Activated CD4-positive, alpha-beta T cell treated with anti-CD3 and anti-CD28 coated beads, Interleukin-2, amount 50 U/mL, for 16 hours (primary cell): ENCODE results near the gene SLC13A5.
"Not testable (repeated sequence)": the region's sequence is repeated elsewhere in the genome, so short reads cannot be mapped to it uniquely, and the experiment has no call there.

Source experiments
- DNase-seq: peaks from one replicate; pipeline ENCODE4 v3.0.0-alpha.2; 2020

Gene SLC13A5

DNA sequence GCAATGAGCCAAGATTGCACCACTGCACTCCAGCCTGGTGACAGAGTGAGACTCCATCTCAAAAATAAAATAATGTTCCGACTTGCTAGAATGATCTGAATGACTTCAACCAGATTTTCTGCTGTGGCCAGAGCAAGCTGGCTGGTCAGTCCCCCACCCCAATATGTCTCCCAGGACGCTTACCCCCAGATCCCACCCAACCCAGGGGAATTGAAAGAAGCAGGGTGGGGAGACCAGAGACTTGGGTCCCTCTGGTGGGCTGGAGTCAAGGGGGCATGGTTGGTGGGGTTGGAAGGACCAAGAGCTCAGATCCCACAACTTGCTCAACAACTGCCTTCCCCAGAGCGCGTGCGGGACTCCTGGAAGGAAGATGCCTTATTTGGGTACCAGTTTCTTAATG, 54.8 kb downstream of the SLC13A5 start:
- DNase-seq, result not testable (repeated sequence)

DNA sequence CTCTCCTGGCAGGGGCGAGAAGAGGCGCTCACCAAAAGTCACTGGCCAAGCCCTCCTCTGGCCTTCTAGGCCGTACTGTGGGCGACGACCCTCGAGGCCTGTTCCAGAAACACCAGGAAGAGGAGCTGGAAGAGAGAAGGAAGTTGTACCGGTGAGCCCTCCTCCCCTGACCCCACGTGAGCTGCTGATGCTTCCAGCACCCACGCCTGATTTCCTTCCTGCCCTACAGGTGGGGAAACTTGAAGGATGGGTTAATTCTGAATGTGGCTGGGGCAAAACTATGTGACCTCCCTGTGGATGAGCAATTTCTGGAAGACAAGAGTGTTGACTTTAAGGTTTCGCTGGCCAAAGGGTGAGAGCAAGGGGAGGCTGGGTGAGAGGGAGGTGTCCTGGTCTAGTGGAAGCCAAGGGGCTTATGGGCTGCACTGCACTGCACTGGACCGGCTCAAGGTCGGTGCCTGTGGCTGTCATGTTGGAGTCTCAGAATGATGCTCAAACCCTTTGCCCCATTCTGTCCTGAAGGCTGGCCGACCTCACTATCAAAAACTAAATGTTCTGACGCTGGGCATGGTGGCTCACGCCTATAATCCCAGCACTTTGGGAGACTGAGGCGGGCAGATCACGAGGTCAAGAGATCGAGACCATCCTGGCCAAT, 55.4 kb downstream of the SLC13A5 start:
- DNase-seq, result no peak

DNA sequence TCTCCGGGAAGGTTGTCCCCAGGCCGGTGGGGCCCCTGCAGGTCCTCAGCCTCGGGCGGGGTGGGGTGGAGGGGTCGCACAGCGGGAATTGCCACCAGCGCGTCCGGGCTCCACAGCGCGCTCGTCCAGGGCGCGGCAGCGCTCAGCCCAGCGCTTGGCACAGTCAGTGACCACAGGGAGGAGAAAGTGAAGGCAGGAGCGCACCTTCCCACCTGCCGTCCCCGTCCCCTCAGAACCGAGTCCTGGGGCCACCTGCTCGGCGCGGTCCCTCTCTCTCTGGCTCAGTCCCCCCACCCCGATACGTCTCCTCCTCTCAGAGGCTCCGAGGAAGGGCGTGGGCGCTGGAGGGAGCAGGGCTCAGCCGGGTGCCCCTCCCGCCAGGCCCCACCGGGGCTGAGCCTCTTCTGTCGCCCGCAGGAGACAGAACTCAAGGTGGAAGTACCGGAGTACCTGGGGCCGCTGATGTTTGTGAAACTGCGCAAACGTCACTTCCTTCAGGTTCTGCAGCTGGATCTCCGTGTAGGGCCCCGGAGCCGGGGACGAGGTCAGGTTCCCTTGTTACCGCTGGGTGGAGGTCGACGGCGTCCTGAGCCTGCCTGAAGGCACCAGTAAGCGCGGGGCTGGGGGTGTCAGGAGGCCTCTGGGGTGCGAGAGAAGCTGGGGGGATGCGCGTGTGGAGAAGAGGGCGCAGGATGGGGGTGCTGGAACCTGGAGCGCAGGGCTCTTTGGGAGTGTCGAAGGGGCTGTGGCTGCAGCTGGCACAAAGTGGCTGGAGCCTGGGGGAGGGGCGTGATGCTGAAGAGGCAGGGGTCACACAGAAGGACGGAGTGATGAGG, 56.2 kb downstream of the SLC13A5 start:
- peak; percentile 55 for DNase-seq

DNA sequence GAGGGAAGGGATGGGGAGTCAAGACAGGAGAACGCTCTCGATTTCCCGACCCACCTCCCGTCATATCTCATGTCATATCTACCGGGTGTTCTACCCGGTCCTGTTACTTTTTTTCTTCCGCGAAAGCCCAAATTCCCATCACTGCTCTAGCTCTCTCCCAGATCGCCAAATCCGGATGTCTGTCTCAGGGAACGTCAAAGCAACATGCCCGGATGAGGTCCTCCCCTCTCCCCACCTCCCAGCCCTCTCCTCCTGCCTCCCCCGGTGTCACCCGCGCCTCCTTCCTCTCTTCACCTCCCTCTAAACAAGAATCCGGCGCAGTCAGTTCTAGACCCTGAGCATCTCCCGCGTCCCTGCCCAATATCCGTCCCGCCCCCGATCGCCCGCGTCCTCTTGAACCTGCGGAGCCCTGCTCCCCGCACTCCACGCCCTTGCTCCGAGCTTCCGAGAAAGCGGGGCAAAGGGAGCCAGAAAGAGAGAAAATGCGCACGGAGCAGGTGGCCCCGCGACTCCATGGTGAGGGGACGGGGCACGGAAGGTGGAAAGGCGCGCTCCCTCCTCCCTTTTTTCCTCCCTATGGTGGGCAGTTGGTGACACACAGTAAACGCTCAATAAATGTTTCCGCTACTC, 57.3 kb downstream of the SLC13A5 start:
- DNase-seq, result not testable (repeated sequence)

DNA sequence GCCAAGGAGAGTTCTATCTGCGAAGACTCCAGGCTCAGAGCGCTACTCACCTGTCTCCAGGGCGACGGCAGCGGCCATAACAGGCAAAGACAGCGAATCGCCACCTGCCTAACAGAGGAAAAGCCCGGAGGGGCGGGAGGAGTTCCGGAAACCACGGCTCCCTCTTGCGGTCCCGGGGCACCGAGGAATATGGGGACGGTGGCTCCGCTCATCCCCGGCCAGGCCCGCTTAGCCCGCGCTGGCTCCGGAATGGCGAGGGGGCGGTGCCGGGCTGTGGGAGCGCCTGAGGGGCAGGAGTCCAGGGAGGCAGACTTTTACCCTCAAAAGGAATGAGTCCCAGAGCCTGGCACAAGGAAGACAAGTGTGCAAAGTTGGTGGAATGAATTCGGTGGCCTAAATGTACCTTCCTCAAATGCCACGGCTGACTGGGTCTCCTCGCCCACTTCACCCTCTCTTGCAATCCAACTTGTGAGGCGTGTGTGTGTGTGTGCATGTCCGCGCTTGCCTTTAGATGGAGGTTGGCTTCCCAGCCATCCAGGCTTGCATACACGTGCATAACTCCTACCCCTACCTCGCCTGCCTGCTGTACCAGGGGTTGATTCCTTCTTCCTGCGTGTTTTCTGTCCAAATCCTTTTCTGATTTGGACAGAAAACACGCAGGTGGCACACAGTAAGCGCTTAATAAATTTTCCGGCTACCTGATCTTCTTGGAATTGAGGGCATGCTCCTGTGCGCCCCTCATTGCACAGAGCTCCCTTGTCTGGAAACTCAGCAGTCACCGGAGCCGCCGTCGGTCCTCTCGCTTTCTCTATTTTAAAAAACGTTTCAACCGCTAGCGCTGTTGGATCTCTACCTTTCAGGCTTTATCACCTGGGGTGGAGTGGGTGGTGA, 58.1 kb downstream of the SLC13A5 start:
- DNase-seq, result no peak

DNA sequence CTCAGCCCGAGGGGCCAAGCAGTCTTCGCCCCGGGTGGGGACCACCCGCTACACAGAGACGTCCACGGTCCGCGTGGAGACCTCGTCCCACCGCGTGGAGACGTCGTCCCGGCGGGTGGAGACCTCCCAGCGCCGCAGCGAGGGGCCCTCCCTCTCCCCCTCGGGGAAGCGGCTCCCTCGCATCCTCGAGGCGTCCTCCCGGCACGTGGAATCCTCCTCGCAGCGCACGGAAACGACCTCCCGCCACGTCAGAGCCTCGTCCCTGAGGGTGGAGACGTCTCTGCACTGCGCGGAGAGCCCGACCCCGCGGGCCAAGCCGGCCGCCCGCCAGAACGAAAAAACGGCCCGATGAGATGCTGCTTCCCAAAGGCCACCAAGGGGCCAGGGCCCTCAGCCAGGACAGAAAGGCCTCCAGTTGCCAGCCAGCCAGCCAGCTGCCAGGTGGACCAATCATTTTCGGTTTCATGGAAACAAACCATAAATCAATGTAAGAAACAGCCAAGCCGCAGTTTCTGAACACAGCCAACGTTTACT, 61.2 kb downstream of the SLC13A5 start:
- DNase-seq, result no peak

DNA sequence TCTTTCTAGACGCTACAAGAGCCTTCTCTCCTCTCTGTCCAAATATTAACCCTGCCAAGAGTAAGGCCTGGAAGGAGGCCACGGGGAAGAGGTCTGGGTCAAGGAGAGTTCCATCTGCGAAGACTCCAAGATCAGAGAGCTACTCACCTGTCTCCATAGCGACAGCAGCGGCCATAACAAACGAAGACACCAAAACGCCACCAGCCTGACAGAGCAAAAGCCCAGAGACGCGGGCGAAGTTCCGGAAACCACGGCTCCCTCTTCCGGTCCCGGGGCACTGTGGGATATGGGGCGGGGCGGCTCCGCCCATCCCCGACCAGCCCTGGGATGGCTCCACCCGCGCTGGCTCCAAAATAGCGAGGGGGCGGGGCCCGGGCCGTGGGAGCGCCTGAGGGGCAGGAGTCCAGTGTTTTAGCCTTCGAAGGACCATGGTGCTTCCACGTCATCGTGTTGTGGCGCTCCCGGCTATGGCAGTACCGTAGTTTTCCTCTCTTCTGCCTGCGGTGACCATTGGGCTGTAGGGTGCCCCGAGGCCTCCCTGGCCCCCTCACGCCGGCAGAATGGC, 61.7 kb downstream of the SLC13A5 start, which contains the start of the genes C17orf100 and MED31:
Gene C17orf100 (plus strand): TSS at position 409 of the 565 bp plus-strand sequence. CDS start 152 bp downstream, at position 561.
Gene MED31 (minus strand): TSS at position 252 of the 565 bp plus-strand sequence. CDS start 77 bp downstream, at position 175.
- DNase-seq, result peak; percentile 97

DNA sequence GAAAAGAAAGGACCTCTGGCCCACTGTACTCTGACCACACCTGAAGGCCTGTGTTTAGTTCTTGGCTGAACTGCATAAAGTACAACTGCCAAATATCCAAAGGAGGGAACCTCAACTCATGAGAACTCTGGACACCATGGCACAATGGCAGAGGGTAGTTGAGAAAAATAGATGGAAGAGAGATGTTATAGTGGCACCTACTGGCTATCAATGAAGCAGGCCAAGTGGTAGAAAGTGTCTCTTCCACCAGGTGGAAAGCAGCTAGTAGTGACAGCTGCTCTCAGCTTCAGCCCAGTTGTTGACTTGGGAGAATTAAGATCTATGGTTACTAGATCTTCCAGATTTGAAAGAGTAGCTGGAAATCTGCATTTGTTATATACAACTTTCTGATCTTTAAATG, 65.0 kb downstream of the SLC13A5 start:
- peak; percentile 41 for DNase-seq

DNA sequence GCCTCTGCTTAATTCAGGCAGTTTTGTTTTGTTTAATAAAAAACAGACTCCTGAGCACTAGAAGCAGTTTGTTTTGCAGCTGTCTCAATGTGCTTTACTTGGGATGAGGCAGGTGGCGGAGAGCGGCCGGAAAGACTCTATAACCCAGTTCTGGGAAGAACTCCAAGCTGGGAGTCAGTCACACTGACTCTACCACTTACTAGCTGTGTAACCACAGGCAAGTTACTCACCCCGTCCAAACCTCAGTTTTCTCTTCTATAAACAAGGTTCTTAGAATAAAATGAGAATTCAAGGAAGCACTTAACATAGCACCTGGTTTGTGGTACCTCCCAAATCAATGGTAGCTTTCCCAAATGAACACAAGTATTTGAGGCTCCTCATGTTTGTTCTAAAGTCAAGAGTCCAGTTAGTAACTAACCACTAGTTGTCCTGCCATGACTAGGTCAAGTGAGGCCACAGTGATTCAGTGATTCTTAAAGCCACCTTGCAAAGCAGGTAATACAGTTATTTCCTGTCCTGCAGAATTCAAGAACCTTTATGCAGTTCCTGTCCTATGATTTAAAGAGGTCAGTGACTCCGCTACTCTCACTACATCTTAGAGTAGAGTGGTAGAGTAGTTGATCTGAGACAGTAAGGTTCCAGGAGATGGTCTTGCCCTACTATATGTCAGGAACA, 69.6 kb downstream of the SLC13A5 start:
- peak; percentile 69 for DNase-seq

DNA sequence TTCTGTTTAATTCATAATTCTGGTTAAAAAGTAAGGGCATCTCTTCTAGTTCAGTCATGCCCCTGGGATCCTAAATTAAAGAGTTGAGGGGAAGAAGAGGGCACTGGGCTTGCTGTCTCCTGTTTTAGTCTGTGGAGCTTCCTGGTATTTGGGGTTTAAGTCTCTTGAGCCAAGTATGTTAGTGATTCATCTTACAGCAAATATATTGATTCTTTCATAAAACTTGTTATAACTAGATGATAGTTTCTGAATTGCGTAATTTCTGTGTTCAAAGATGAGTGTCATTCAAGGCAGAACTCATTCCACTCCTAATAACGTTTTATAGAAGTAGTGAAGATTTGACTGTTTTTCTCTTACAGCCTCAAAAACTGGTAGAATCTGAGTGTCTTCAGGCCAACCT, 70.6 kb downstream of the SLC13A5 start:
- peak; percentile 77 for DNase-seq

DNA sequence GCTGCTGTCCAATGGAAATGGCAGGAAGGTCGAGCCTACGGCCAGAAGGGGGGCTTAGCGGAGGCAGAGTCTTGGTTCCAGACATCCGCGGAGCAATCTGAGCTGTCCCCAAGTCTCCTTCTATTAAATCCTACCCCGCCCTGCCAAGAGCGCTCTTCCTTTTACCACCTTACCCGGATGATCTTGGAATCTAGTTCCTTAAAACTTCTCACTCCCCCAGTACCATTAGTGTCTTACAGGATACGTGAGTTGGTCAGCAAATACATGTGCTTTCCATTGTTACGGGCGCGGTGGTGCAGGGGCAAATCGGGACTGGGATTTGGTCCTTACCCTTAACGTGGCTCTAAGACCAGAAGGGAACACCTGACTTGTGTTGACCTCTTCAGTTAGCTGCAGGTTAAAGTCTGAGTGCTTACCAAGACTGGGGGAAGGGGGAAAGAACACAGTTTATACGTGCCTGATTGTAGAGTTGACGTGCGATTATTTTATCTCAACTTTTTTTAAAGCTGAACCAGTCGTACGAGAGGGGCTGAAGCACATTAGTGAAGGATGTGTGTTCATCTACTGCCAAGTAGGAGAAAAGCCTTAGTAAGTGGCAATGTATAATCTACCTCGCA, 71.8 kb downstream of the SLC13A5 start:
- DNase-seq, result peak; percentile 32

DNA sequence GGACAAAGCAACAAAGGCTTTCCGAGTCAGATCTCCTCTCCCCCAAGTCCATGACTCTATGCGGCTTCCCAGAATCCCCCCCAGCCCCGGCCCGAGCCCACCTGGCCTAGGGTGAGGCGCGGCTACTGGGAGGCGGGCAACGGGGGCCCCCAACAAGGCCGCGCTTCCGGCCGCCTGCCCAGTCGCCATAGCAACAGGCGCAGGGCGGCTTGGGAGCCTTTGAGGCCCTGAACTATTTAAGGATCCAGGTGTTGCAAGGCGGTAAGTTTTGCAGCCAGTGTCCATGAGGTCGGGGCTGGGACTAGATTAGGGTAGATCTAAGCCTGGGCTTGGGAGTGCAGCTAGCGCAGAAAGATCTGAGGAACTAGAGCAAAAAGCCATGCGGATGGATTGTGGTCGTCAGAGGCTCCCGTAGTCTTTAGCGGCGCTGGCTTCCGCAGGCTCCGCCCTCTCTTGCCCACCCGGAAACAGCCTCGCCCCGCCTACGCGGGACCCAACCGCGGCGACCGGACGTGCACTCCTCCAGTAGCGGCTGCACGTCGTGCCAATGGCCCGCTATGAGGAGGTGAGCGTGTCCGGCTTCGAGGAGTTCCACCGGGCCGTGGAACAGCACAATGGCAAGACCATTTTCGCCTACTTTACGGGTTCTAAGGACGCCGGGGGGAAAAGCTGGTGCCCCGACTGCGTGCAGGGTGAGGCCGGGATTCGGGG, 72.5 kb downstream of the SLC13A5 start, which contains the start of the genes KIAA0753 and TXNDC17:
Gene KIAA0753 (minus strand): TSS at position 176 of the 711 bp plus-strand sequence. CDS start 5,608 bp downstream, outside the sequence.
Gene TXNDC17 (plus strand): TSS at position 525 of the 711 bp plus-strand sequence. CDS start 23 bp downstream, at position 548.
- DNase-seq, result peak; percentile 97

DNA sequence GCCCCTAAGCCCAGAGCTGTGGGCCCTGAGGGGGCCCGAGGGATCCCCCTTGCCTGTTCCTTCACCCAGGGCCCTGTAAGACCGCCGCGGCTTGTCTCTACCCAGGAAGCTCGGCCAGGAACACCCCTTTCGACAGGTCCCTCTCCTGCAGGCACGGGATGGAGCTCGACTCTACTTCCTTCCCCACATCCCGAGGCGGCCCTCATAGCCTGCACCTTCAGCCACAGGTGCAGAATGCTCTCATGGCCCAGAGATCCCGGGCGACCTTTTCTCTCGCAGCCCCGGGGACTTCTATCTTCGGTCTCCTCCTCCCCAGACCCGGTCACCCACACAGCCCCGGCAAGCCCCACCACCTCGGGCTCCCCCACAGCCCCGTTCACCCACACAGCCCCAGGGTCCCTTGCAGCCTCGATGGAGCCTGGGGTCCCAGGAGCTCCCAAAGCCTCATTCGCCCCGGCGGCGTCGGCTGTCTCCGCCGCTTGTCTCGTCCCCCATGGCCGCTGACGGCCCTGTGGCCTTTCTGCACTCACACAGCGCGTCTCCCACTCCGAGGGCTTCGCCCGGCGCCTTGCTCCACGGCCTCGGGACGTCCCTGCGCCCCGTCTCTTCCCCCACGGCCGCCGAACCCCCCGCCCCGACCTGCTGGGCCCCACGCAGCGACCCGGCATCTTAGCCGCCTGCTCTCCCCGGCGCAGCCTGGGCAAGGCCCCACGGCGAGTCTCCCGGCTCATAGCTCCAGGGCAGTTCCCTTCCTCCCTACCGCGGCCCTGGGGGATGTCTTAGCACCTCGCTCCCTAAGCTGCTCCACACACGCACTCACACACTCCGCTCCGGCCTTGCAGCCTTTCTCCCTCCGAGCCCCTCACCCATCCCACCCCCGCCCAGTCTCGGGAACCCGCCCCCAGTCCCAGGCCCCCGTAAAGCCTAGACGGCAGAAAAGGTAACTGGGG, 73.3 kb downstream of the SLC13A5 start:
- no peak for DNase-seq

DNA sequence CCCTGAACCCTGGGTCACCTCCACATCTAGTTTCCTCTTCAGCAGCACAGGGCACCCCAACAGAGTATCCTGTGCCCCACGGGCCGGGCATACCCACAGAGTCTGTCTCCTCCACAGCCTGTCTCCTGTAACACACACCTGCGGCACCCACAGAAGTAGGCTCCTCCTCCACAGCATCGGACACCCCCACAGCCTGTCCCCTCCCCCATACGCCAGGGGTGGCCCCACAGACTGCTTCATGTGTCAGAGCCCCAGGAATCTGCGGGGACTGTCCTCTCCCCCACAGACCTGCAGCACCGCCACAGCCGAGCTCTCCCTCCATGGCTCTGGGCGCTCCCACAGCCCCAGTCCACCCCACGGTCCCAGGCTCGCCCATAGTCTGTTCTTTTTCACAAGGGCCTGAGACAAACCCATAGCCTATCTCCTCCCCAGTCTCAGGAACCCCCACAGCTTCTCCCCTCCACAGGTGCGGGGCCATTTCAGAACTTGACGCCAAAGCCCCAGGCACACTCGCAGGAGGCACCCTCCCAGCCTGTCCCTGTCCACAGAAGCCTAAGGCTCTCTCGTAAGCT, 74.1 kb downstream of the SLC13A5 start:
- no peak for DNase-seq

DNA sequence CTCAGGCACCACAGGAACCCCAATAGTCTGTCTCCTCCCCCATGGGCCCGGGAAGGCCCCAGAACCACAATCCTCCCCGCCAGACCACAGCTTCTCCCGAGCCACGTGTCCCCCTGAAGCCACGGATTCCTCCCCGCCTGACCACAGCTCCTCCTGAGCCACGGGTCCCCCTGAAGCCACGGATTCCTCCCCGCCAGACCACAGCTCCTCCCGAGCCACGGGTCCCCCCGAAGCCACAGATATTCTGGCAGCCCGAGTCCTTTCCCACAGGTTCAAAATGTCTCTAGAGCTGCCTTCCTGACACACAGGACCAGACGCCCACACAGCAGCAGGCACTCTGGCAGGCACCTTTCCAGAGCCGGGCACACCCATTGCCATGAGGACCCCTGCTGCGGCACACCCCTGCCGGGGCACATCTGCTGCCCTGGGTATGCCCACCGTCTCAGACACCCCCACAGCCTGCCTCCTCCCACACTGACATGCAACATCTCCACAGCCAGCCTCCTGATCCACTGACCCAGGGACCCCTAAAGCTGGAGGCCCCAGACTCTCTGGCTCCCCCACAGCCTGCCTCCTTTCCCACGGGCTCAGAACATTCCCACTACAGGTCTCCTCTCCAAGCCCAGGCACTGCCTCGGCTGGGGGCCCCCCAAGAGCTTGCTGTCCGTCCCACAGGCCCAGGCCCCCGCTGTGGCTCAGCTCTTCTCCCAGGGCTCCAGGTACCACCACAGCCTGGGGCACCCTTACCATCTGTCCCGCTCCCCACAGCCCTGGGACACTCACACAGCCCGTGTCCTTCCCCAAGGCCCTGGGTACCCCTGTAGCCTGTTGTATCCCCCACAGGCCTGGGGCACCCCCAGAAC, 74.9 kb downstream of the SLC13A5 start:
- DNase-seq, result no peak

DNA sequence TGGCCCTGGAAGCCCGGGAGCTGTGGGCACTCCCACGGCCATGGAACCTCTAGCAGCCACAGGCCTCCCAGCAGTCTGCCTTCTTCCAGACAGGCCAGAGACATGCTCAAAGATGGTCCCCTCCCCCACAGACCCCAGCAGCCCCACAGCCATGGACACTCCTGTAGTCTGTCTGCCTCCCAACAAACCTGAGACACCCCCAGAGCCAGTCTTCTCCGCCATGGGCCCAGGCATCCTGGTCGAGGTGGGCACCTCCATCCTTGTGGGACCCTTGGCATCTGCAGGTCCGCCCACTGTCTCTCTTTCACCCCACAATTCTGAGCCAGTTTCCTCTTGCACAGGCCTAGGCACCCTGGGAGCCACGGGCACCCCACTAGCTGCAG, 75.7 kb downstream of the SLC13A5 start:
- no peak for DNase-seq
